Natural killer cell (primary cell): Measurements from ENCODE around the gene LCN9. TPM values are rescaled to one million over a fixed set of nuclear protein-coding genes. Genes with fewer than 3 reads are reported as not detected.
A peak's percentile ranks its signal among the peaks of the same experiment; 100 is the strongest.

ENCODE experiments used
- ATAC-seq, 3 donors: fragments of 150-1000 bp in 2 of 3; fragments of 200-7000 bp in 1 of 3; cut with Tn5 transposase; 1 replicate in 1 of 3; 2 replicates in 2 of 3; pipeline ENCODE4 v1.10.0; 2021; ENCODE audit warnings: mild to moderate bottlenecking in 2 of 3, moderate library complexity in 2 of 3
- DNase-seq, 2 donors: peaks; one replicate each; pipeline versions ENCODE4 v3.0.0 to v3.0.0-alpha.2; 2013 to 2021; ENCODE audit warnings: mixed read lengths in 1 of 2
- H3K27ac ChIP-seq: one replicate; pipeline ENCODE4 v1.5.1; 2013; ENCODE audit warnings: mild to moderate bottlenecking, low read length
- H3K27me3 ChIP-seq: one replicate; pipeline ENCODE4 v1.6.1; 2013; ENCODE audit warnings: low read length; ENCODE audit not compliant: control insufficient read depth, insufficient read depth
- H3K36me3 ChIP-seq: one replicate; pipeline ENCODE4 v1.6.1; 2013; ENCODE audit warnings: low read length; ENCODE audit not compliant: control insufficient read depth, insufficient read depth
- H3K4me1 ChIP-seq: one replicate; pipeline ENCODE4 v1.6.1; 2013; ENCODE audit warnings: low read length; ENCODE audit not compliant: control insufficient read depth, insufficient read depth
- H3K4me3 ChIP-seq: one replicate; pipeline ENCODE4 v1.5.1; 2013; ENCODE audit warnings: low read length
- H3K9me3 ChIP-seq: one replicate; pipeline ENCODE4 v1.6.1; 2013; ENCODE audit warnings: low read length; ENCODE audit not compliant: control insufficient read depth, insufficient read depth
- H3K27ac Mint-ChIP-seq, 2 donors: one replicate each; pipeline ENCODE4 v1.8.0; 2022; ENCODE audit warnings: mild to moderate bottlenecking in 2 of 2, mixed read lengths in 2 of 2, moderate library complexity in 1 of 2
- H3K27me3 Mint-ChIP-seq, 2 donors: one replicate each; pipeline ENCODE4 v1.8.0; 2022; ENCODE audit warnings: low read depth in 2 of 2, mixed read lengths in 2 of 2
- H3K36me3 Mint-ChIP-seq: one replicate; pipeline ENCODE4 v1.8.0; 2022; ENCODE audit warnings: mixed read lengths
- H3K4me1 Mint-ChIP-seq, 2 donors: one replicate each; pipeline ENCODE4 v1.8.0; 2022; ENCODE audit warnings: mixed read lengths in 2 of 2
- H3K4me3 Mint-ChIP-seq: one replicate; pipeline ENCODE4 v1.8.0; 2022; ENCODE audit warnings: mild to moderate bottlenecking, moderate library complexity, mixed read lengths
- H3K9me3 Mint-ChIP-seq, 2 donors: one replicate each; pipeline ENCODE4 v1.8.0; 2022; ENCODE audit warnings: mixed read lengths in 2 of 2
- WGBS: methylation state at CpG from one replicate; pipeline ENCODE4 v1.1.7; 2013; ENCODE audit warnings: missing lambda C conversion rate; ENCODE audit not compliant: insufficient coverage; 5-methylcytosine and 5-hydroxymethylcytosine counted together
- intact Hi-C: fragments of 100-400 bp; cut with micrococcal nuclease; formaldehyde crosslinking; loops from one replicate; pipeline ENCODE4 v1.14.2; 2022
- total RNA-seq, 4 donors: library from RNA; stranded (reverse); fragments of 120-200 nt in 1 of 4; gene quantifications; one replicate each; pipeline versions ENCODE4 v1.2.3 to v1.2.4, GENCODE V29; 2013 to 2022
- TF ChIP-seq, protein P1 (sequence below): fragments of 200-600 bp; IDR thresholded peaks from one replicate; pipeline ENCODE4 v1.8.0; 2022; ENCODE audit warnings: antibody characterized with exemption

The LCN9 gene
- total RNA-seq, 3 donors from 2014 or later (not counting 1 experiment from before 2014, with no cell fraction given): not detected

DNA sequence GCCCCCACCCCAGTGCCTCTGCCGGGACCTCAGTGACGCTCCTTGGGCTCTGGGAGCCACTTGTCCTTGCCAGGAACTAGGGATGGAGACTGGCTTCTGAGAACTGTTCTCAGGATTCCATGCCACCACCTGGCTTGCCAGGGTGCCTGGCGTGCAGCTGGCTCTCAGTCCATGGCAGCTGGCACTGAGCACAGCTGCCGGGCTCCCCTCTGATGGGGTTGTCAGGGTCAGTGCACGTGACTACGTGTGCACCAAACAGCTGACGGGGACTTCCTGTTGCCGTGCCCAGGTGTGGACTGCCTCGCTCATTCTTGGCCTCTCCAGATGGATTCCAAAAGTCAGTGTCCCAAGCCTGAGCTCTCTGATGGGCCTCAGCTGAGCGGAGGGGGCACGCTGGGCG is 48.3 kb downstream of the LCN9 start:
- peak in 1 of 3 donors; percentile 3 for ATAC-seq
- no peak overlapping the region for H3K27ac ChIP-seq

DNA sequence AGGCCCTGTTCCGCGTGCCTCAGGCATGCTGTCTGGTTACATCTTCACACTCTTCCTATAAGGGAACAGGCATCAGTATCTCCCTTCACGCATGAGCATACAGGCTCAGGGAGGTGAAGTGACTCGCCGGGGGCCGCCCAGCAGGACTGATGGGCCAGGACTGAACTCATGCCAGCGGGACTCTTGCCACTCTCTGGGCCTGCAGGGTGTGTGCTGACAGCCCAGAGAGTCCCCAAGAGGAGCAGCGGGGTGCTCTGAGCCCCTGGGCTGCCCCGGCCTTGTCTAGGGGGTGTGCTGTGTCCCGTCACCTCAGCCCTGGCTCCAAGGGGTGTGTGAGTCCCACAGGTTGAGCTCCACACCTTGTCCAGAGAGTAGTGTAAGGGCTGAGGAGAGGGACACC is 48.8 kb downstream of the LCN9 start:
- H3K4me1 ChIP-seq: peaks cover 3% of the 10 kb centered on the region
- Mint-ChIP-seq H3K27ac (no peak overlapping the region), H3K4me3 (no peak overlapping the region), H3K36me3 (no peaks in the 10 kb centered on the region), H3K9me3 (no peaks in the 10 kb centered on the region), H3K27me3 (peaks cover 16 to 35% of the 10 kb centered on the region in 2 donors), H3K4me1 (peaks cover 0 to 3% of the 10 kb centered on the region in 2 donors)
- intact Hi-C loops: no loop called here
- DNase-seq (no peak), ATAC-seq (no peak)
- no peak overlapping the region for H3K27ac ChIP-seq
- no peak overlapping the region for H3K4me3 ChIP-seq
- no peaks in the 10 kb centered on the region for H3K9me3 ChIP-seq
- H3K27me3 ChIP-seq: peaks cover 5% of the 10 kb centered on the region
- WGBS: 81% methylated on average over 10 of the region's 10 CpGs
- no peaks in the 10 kb centered on the region for H3K36me3 ChIP-seq
- TF ChIP-seq, protein P1, sequence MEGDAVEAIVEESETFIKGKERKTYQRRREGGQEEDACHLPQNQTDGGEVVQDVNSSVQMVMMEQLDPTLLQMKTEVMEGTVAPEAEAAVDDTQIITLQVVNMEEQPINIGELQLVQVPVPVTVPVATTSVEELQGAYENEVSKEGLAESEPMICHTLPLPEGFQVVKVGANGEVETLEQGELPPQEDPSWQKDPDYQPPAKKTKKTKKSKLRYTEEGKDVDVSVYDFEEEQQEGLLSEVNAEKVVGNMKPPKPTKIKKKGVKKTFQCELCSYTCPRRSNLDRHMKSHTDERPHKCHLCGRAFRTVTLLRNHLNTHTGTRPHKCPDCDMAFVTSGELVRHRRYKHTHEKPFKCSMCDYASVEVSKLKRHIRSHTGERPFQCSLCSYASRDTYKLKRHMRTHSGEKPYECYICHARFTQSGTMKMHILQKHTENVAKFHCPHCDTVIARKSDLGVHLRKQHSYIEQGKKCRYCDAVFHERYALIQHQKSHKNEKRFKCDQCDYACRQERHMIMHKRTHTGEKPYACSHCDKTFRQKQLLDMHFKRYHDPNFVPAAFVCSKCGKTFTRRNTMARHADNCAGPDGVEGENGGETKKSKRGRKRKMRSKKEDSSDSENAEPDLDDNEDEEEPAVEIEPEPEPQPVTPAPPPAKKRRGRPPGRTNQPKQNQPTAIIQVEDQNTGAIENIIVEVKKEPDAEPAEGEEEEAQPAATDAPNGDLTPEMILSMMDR: no peak

More for the DNA sequence above, 48.3 kb downstream of the LCN9 start:
- intact Hi-C loops: no loop called here
- Histone ChIP-seq H3K36me3 (no peaks in the 10 kb centered on the region), H3K27me3 (peaks cover 5% of the 10 kb centered on the region), H3K4me3 (no peak overlapping the region), H3K4me1 (peaks cover 3% of the 10 kb centered on the region), H3K9me3 (no peaks in the 10 kb centered on the region)
- 78% methylated on average over 12 of the region's 12 CpGs for WGBS
- H3K36me3 Mint-ChIP-seq: no peaks in the 10 kb centered on the region
- TF ChIP-seq, protein P1: no peak
- H3K9me3 Mint-ChIP-seq: no peaks in the 10 kb centered on the region
- no peak overlapping the region for H3K4me3 Mint-ChIP-seq
- H3K27ac Mint-ChIP-seq: no peak overlapping the region
- peaks cover 12 to 30% of the 10 kb centered on the region in 2 donors for H3K27me3 Mint-ChIP-seq
- H3K4me1 Mint-ChIP-seq: peaks cover 0 to 3% of the 10 kb centered on the region in 2 donors
- no peak for DNase-seq

DNA sequence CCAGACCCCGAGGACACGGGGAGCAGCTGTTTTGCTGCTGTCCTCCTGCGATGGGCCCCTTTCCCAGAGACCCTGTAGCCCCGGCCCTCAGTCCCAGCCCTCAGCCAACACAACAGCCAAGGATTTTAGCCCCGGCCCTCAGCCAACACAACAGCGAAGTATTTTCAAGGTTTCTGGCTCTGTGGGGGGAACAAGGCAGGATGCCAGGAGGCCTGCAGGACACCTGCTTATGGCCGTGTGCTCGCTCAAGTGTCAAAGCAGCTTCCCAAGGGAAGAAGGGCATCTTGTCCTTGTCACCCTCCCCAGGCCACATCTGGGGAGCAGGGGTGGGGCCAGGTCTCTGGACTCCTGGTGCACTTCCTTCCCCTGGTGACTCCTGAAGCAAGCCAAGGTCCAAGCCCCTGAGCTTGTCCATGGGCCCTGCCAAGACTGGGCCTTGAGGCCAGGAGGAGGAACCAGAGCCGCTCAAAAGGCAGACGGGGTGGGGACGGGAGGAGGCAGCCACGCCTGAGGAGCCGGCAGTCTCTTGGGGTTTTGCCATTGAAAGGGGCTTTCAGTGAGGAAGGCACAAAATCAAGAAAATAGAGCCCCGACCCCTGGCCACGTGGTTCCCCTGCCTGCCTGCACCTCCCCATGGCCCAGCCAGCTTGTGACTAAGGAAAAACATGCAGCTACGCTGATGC is 49.6 kb downstream of the LCN9 start:
- 66% methylated on average over 16 of the region's 16 CpGs for WGBS
- no peak overlapping the region for H3K27ac ChIP-seq

More for the DNA sequence above, 49.6 kb downstream of the LCN9 start:
- H3K4me3 Mint-ChIP-seq: no peak overlapping the region
- H3K9me3 Mint-ChIP-seq: no peaks in the 10 kb centered on the region
- H3K36me3 Mint-ChIP-seq: no peaks in the 10 kb centered on the region
- TF ChIP-seq, protein P1: no peak
- H3K4me3 ChIP-seq: no peak overlapping the region
- H3K27me3 ChIP-seq: peaks cover 5% of the 10 kb centered on the region
- no peak overlapping the region for H3K27ac Mint-ChIP-seq
- peaks cover 0 to 3% of the 10 kb centered on the region in 2 donors for H3K4me1 Mint-ChIP-seq
- H3K9me3 ChIP-seq: no peaks in the 10 kb centered on the region
- no peaks in the 10 kb centered on the region for H3K36me3 ChIP-seq
- ATAC-seq: no peak
- intact Hi-C loops: no loop called here
- H3K4me1 ChIP-seq: peaks cover 3% of the 10 kb centered on the region
- DNase-seq: no peak
- H3K27me3 Mint-ChIP-seq: peaks cover 20 to 39% of the 10 kb centered on the region in 2 donors
